ENCODE results near the gene CDC42EP5.

CDC42EP5 gene

DNA sequence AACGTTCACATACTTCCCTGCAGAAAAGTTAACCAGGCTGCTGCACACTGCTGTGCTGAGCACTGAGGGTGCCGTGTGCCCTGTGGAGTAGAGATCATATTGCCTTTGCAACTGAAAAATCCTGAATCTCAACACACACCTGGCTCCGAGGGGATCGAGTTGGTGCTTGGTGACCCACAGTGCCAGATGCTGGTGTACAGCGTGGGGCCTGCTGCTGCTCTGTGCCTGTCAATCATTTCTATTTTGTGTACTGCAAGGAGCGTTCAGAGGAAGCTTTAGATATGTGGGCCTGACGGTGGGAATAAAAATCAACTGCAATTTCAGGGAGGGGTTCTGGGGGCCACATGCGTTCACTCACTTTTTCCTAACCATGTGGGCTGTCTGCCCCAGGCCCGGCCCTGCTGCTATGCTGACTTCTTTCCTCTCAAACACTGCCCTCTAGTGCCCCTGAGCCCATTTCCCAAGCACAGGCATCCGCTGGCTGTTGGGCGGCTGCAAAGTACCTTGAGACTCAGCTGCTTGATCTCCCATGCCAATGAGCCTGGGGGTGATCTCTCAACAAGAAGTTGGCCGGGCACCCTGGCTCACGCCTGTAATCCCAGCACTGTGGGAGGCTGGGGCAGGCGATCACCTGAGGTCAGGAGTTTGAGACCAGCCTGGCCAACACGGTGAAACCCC lies 33.8 kb downstream of the CDC42EP5 start:
- Histone ChIP-seq H3K9me3 (replicated peaks in 1 of 2; ENCODE audit: control insufficient read depth in 2 of 2, insufficient read depth in 1 of 2, low read depth in 1 of 2, low read length in 2 of 2) (no peaks in the 10 kb centered on the region), H4K91ac (ENCODE audit: low read depth, low read length, poor library complexity) (no peak overlapping the region), H2AFZ (ENCODE audit: low read length) (no peak overlapping the region), H2BK15ac (ENCODE audit: low read length) (no peak overlapping the region), H3K4me2 (ENCODE audit: insufficient read depth, low read length, poor library complexity, severe bottlenecking) (no peak overlapping the region), H3K14ac (ENCODE audit: low read length) (no peak overlapping the region), H2BK12ac (ENCODE audit: low read length) (no peak overlapping the region), H3K4me3 (ENCODE audit: low read length in 2 of 2) (no peak overlapping the region), H3K9ac (ENCODE audit: low read depth, low read length, poor library complexity) (no peak overlapping the region), H2BK5ac (ENCODE audit: low read length) (peak overlapping the region; percentile 8), H3K4ac (ENCODE audit: low read length) (no peak overlapping the region), H2BK120ac (ENCODE audit: low read depth, low read length) (no peak overlapping the region), H2AK5ac (ENCODE audit: low read depth, low read length) (no peak overlapping the region), H3K18ac (ENCODE audit: low read length) (peak overlapping the region; percentile 13), H3K79me1 (ENCODE audit: low read depth, low read length) (peaks cover 6% of the 10 kb centered on the region), H3K27me3 (ENCODE audit: control insufficient read depth in 3 of 3, insufficient read depth in 3 of 3, low read depth in 1 of 3, low read length in 3 of 3) (no peaks in the 10 kb centered on the region), H3K4me1 (ENCODE audit: control insufficient read depth in 2 of 2, insufficient read depth in 1 of 2, low read depth in 1 of 2, low read length in 2 of 2) (peaks cover 31 to 32% of the 10 kb centered on the region in 2 donors), H3K36me3 (replicated peaks in 1 of 2; ENCODE audit: control insufficient read depth in 2 of 2, insufficient read depth in 2 of 2, low read length in 2 of 2) (peaks cover 6 to 34% of the 10 kb centered on the region in 2 donors), H3K27ac (replicated peaks; ENCODE audit: low read length) (no peak overlapping the region), H4K8ac (ENCODE audit: low read depth, low read length) (no peak overlapping the region), H3K23ac (ENCODE audit: low read depth, low read length, poor library complexity) (no peak overlapping the region)
- no peak for DNase-seq (ENCODE audit: low spot score)
- WGBS, 2 donors (ENCODE audit: extremely low coverage in 2 of 2, insufficient read length in 2 of 2, insufficient replicate concordance in 1 of 2) = no CpG with 5 or more reads among the region's 15 CpGs

GRCh38 chr19:54436628-54437252 lies 36.4 kb downstream of the CDC42EP5 start:
- no peak overlapping the region for H3K4me2 ChIP-seq (ENCODE audit: insufficient read depth, low read length, poor library complexity, severe bottlenecking)
- no peak overlapping the region for H2AK5ac ChIP-seq (ENCODE audit: low read depth, low read length)
- H2BK15ac ChIP-seq (ENCODE audit: low read length) = no peak overlapping the region
- H3K4ac ChIP-seq (ENCODE audit: low read length) = no peak overlapping the region
- peak overlapping the region; percentile 5 for H3K14ac ChIP-seq (ENCODE audit: low read length)
- H3K9ac ChIP-seq (ENCODE audit: low read depth, low read length, poor library complexity) = peak overlapping the region; percentile 79
- no peak overlapping the region for H2BK5ac ChIP-seq (ENCODE audit: low read length)
- no CpG with 5 or more reads among the region's 10 CpGs for WGBS, 2 donors (ENCODE audit: extremely low coverage in 2 of 2, insufficient read length in 2 of 2, insufficient replicate concordance in 1 of 2)
- peak overlapping the region; percentile 45 for H3K23ac ChIP-seq (ENCODE audit: low read depth, low read length, poor library complexity)
- peaks cover 6% of the 10 kb centered on the region for H3K79me1 ChIP-seq (ENCODE audit: low read depth, low read length)
- H2BK12ac ChIP-seq (ENCODE audit: low read length) = no peak overlapping the region
- H2BK120ac ChIP-seq (ENCODE audit: low read depth, low read length) = no peak overlapping the region
- no peak overlapping the region for H2AFZ ChIP-seq (ENCODE audit: low read length)
- peak overlapping the region; percentile 88 for H3K18ac ChIP-seq (ENCODE audit: low read length)
- peaks cover 0 to 2% of the 10 kb centered on the region in 2 donors for H3K9me3 ChIP-seq (replicated peaks in 1 of 2; ENCODE audit: control insufficient read depth in 2 of 2, insufficient read depth in 1 of 2, low read depth in 1 of 2, low read length in 2 of 2)
- no peak for DNase-seq (ENCODE audit: low spot score)
- H3K36me3 ChIP-seq (replicated peaks in 1 of 2; ENCODE audit: control insufficient read depth in 2 of 2, insufficient read depth in 2 of 2, low read length in 2 of 2) = peaks cover 19 to 34% of the 10 kb centered on the region in 2 donors
- no peak overlapping the region for H4K8ac ChIP-seq (ENCODE audit: low read depth, low read length)
- H3K27me3 ChIP-seq (ENCODE audit: control insufficient read depth in 3 of 3, insufficient read depth in 3 of 3, low read depth in 1 of 3, low read length in 3 of 3) = no peaks in the 10 kb centered on the region
- H4K91ac ChIP-seq (ENCODE audit: low read depth, low read length, poor library complexity) = no peak overlapping the region
- peak overlapping the region; percentile 65 for H3K27ac ChIP-seq (replicated peaks; ENCODE audit: low read length)
- no peak overlapping the region for H3K4me3 ChIP-seq (ENCODE audit: low read length in 2 of 2)
- peaks cover 31 to 40% of the 10 kb centered on the region in 2 donors for H3K4me1 ChIP-seq (ENCODE audit: control insufficient read depth in 2 of 2, insufficient read depth in 1 of 2, low read depth in 1 of 2, low read length in 2 of 2)

GRCh38 chr19:54436031-54436523 lies 37.0 kb downstream of the CDC42EP5 start:
- Histone ChIP-seq H3K27ac (replicated peaks; ENCODE audit: low read length) (peak overlapping the region; percentile 65), H3K9ac (ENCODE audit: low read depth, low read length, poor library complexity) (peak overlapping the region; percentile 79), H3K79me1 (ENCODE audit: low read depth, low read length) (peaks cover 6% of the 10 kb centered on the region), H2BK5ac (ENCODE audit: low read length) (no peak overlapping the region), H3K4me2 (ENCODE audit: insufficient read depth, low read length, poor library complexity, severe bottlenecking) (peak overlapping the region; percentile 41), H4K91ac (ENCODE audit: low read depth, low read length, poor library complexity) (peak overlapping the region; percentile 1), H3K27me3 (ENCODE audit: control insufficient read depth in 3 of 3, insufficient read depth in 3 of 3, low read depth in 1 of 3, low read length in 3 of 3) (no peaks in the 10 kb centered on the region), H2BK12ac (ENCODE audit: low read length) (peak overlapping the region; percentile 8), H3K4ac (ENCODE audit: low read length) (no peak overlapping the region), H3K36me3 (replicated peaks in 1 of 2; ENCODE audit: control insufficient read depth in 2 of 2, insufficient read depth in 2 of 2, low read length in 2 of 2) (peaks cover 23 to 40% of the 10 kb centered on the region in 2 donors), H2BK15ac (ENCODE audit: low read length) (no peak overlapping the region), H3K14ac (ENCODE audit: low read length) (peak overlapping the region; percentile 5), H2BK120ac (ENCODE audit: low read depth, low read length) (no peak overlapping the region), H3K9me3 (replicated peaks in 1 of 2; ENCODE audit: control insufficient read depth in 2 of 2, insufficient read depth in 1 of 2, low read depth in 1 of 2, low read length in 2 of 2) (peaks cover 0 to 2% of the 10 kb centered on the region in 2 donors), H2AFZ (ENCODE audit: low read length) (no peak overlapping the region), H3K4me1 (ENCODE audit: control insufficient read depth in 2 of 2, insufficient read depth in 1 of 2, low read depth in 1 of 2, low read length in 2 of 2) (peaks cover 31 to 44% of the 10 kb centered on the region in 2 donors), H2AK5ac (ENCODE audit: low read depth, low read length) (no peak overlapping the region), H3K18ac (ENCODE audit: low read length) (peak overlapping the region; percentile 88), H4K8ac (ENCODE audit: low read depth, low read length) (peak overlapping the region; percentile 43), H3K23ac (ENCODE audit: low read depth, low read length, poor library complexity) (peak overlapping the region; percentile 45), H3K4me3 (ENCODE audit: low read length in 2 of 2) (no peak overlapping the region)
- no CpG with 5 or more reads among the region's 15 CpGs for WGBS, 2 donors (ENCODE audit: extremely low coverage in 2 of 2, insufficient read length in 2 of 2, insufficient replicate concordance in 1 of 2)
- DNase-seq (ENCODE audit: low spot score) = no peak

GRCh38 chr19:54435551-54436016 lies 37.5 kb downstream of the CDC42EP5 start:
- Histone ChIP-seq H3K4me2 (ENCODE audit: insufficient read depth, low read length, poor library complexity, severe bottlenecking) (peak overlapping the region; percentile 41), H3K79me1 (ENCODE audit: low read depth, low read length) (peaks cover 8% of the 10 kb centered on the region), H3K4me1 (ENCODE audit: control insufficient read depth in 2 of 2, insufficient read depth in 1 of 2, low read depth in 1 of 2, low read length in 2 of 2) (peaks cover 31 to 47% of the 10 kb centered on the region in 2 donors), H3K27me3 (ENCODE audit: control insufficient read depth in 3 of 3, insufficient read depth in 3 of 3, low read depth in 1 of 3, low read length in 3 of 3) (no peaks in the 10 kb centered on the region), H4K8ac (ENCODE audit: low read depth, low read length) (no peak overlapping the region), H4K91ac (ENCODE audit: low read depth, low read length, poor library complexity) (no peak overlapping the region), H2BK12ac (ENCODE audit: low read length) (no peak overlapping the region), H3K14ac (ENCODE audit: low read length) (no peak overlapping the region), H2BK120ac (ENCODE audit: low read depth, low read length) (no peak overlapping the region), H3K18ac (ENCODE audit: low read length) (peak overlapping the region; percentile 89), H3K9me3 (replicated peaks in 1 of 2; ENCODE audit: control insufficient read depth in 2 of 2, insufficient read depth in 1 of 2, low read depth in 1 of 2, low read length in 2 of 2) (peaks cover 0 to 2% of the 10 kb centered on the region in 2 donors), H2BK15ac (ENCODE audit: low read length) (no peak overlapping the region), H2BK5ac (ENCODE audit: low read length) (no peak overlapping the region), H3K27ac (replicated peaks; ENCODE audit: low read length) (peak overlapping the region; percentile 65), H2AFZ (ENCODE audit: low read length) (no peak overlapping the region), H3K36me3 (replicated peaks in 1 of 2; ENCODE audit: control insufficient read depth in 2 of 2, insufficient read depth in 2 of 2, low read length in 2 of 2) (peaks cover 23 to 35% of the 10 kb centered on the region in 2 donors), H2AK5ac (ENCODE audit: low read depth, low read length) (peak overlapping the region; percentile 67), H3K9ac (ENCODE audit: low read depth, low read length, poor library complexity) (peak overlapping the region; percentile 82), H3K23ac (ENCODE audit: low read depth, low read length, poor library complexity) (peak overlapping the region; percentile 62), H3K4me3 (ENCODE audit: low read length in 2 of 2) (no peak overlapping the region), H3K4ac (ENCODE audit: low read length) (no peak overlapping the region)
- no CpG with 5 or more reads among the region's 16 CpGs for WGBS, 2 donors (ENCODE audit: extremely low coverage in 2 of 2, insufficient read length in 2 of 2, insufficient replicate concordance in 1 of 2)
- no peak for DNase-seq (ENCODE audit: low spot score)

All from neuronal stem cell (in vitro differentiated cells).